HuH-7 (cell line): Measurements from ENCODE around the gene SPATA31C1.
"Not testable (repeated sequence)": the region's sequence is repeated elsewhere in the genome, so short reads cannot be mapped to it uniquely, and the experiment has no call there.

ENCODE experiments used
- DNase-seq: peaks from one replicate; pipeline ENCODE4 v3.0.0; 2011; ENCODE audit warnings: low spot score

The SPATA31C1 gene

GRCh38 chr9:87917662-87918061 lies at the start of gene SPATA31C1:
Gene SPATA31C1, plus strand, starts transcription at chr9:87917962.
- DNase-seq, result not testable (repeated sequence)

- no peak for DNase-seq
Observed at GRCh38 chr9:87868175-87868574, 49.6 kb upstream of the SPATA31C1 start.

GRCh38 chr9:87868635-87869034 lies 49.1 kb upstream of the SPATA31C1 start:
- DNase-seq, result no peak

- no peak for DNase-seq
Observed at GRCh38 chr9:87869082-87869481, 48.7 kb upstream of the SPATA31C1 start.

GRCh38 chr9:87871425-87872078 lies 46.2 kb upstream of the SPATA31C1 start:
- no peak for DNase-seq

- no peak for DNase-seq
Observed at GRCh38 chr9:87872079-87872624, 45.6 kb upstream of the SPATA31C1 start.

DNA sequence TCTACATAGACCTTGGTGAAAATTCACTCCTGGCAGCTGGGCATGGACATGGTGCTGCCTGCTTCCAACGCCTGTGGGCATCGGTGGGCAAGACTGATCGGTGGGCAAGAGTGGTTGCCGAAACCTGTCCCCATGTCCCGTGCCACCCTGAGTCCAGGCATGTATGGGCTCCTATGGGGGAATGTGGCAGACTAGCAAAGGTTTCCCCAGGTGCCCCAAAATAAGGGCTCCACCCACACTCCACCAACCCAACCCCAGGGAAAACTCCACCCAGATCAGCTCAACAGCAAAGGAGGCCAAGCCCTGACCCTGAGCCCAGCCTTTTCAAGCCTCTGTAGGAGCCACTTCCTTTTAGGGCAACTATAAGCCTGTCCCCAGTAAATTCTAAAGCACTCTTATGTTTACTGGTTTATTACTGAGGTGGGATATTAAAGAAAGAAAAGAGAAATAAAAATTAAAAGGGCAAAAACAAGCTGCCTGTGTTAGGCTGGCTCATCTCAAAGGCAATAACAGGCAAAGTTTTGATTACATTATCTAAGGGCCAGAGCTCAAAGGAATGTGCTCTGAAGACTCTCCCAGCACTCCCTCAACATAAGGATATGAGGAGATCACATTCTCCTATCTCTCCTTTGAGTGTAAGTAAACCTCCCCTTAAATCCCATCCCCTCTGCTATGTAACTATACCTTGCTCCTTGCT lies 44.0 kb upstream of the SPATA31C1 start:
- no peak for DNase-seq

DNA sequence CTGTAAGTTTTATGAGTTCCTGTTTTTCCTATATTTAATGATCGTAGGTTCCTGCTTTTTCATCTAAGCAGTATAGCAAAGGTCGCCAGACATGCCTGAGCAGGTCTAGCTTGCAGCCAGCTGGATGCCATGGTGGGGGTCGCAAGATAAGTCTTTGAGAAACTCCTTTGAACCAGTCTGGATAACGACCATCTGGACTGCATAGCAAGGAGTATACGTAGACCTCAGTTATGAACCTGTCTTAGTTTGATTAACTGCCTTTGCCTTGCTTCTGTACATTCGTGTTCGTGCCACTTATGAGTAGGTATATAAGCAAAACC lies 43.5 kb upstream of the SPATA31C1 start:
- DNase-seq, result no peak

DNA sequence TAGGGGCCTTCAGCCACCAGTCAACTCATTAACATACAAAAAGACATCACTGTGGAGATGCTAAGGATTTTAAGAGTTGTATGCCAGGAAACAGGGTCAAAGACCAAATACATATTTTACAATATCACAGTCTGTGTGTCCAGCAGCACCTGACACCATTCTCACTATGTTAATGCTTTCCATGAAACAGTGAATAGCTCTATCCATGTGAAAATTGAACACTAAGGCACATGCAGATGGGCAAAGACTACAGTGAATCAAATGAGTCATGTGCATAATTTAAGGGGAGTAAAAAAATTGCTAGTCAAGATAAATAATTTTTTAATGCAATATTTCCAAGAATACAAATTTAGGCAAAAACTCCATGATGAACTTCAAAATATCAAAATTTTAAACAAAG lies 42.7 kb upstream of the SPATA31C1 start:
- DNase-seq, result no peak

DNA sequence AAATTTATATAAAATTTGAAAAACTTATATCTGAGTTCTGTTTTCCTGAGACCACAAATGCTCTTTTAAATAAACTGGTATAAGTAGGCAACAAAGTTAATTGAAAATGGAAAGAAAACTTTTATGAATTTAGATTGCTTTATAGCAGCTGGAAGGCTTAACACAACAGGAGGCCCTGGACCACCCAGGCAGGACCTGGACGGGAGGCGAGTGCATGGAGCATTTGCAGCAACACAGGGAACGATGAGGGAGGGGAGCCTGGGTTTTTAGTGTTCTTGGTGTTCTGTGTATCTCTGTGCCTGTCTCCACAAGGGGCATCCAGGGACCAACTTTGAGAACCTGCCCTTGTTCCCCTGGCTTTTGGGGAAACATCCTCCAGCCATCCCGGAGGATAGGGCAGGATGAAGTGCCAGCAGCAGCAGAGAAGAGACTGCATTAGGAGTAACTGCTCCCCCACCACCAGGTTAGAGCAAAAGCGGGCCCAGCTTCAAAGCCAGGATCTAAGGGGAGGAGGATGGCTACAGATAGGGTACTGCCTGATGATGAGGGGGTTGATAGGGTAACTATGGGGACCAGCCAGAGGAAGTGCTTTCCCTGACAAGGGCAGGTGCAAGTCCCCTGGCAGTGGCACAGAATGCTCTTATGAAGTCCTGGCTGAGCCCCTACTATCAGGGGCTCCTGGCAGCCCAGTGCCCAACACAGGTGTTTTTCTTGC lies 41.8 kb upstream of the SPATA31C1 start:
- no peak for DNase-seq

GRCh38 chr9:87876708-87877107 lies 41.1 kb upstream of the SPATA31C1 start:
- DNase-seq, result no peak

DNA sequence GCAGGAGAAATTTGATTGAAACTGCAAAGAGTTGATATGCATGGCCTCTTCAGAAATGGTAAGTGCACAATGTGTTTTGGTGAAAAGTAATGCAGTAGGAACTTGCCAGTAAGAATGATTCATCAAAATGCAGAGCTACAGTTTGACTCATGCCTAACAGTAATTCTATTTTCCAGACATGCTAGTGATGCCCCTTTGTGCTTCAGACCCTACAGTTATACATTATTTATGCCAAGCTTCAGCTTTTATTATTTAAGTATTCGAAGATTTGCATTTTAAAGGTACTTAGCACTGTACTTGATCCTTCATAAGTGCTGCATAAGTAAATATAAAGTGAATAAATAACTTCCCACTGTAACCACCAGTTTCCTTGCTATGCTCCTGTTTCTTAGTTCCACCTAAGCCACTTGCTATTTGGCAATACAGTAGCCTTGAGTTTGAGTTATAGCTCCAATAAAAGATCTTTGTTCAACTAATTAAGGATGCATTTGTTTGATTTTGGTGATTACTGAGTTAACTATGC lies 38.7 kb upstream of the SPATA31C1 start:
- DNase-seq, result no peak

GRCh38 chr9:87880116-87880515 lies 37.6 kb upstream of the SPATA31C1 start:
- DNase-seq, result no peak

GRCh38 chr9:87880683-87881082 lies 37.1 kb upstream of the SPATA31C1 start:
- DNase-seq, result no peak

- no peak for DNase-seq
Observed at GRCh38 chr9:87882627-87883026, 35.1 kb upstream of the SPATA31C1 start, which contains the start of gene SPATA31E1. Gene SPATA31E1, plus strand, starts transcription at chr9:87882877. Its CDS starts 15 bp downstream, at chr9:87882892.

DNA sequence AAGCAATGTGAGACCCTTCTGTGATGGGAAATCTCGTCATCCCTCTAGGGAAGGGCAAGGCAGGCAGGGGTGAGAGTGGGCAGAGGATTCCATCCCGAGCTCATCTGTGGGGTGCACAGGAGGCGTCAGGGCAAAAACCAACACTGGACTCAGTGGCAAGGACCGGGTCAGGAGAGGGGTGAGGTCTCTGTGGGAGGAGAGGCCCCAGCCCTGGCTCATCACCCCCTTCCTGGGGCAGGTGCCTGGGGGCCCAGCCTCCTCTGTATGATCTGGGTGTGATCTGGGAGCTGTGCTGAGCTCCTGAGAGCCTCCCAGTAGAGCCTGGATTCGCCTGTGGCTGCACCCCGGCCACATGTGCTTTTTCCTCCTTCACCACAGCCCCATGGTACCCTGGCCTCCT lies 34.5 kb upstream of the SPATA31C1 start:
- DNase-seq, result no peak

GRCh38 chr9:87883990-87884389 lies 33.8 kb upstream of the SPATA31C1 start:
- peak; percentile 57 for DNase-seq

DNA sequence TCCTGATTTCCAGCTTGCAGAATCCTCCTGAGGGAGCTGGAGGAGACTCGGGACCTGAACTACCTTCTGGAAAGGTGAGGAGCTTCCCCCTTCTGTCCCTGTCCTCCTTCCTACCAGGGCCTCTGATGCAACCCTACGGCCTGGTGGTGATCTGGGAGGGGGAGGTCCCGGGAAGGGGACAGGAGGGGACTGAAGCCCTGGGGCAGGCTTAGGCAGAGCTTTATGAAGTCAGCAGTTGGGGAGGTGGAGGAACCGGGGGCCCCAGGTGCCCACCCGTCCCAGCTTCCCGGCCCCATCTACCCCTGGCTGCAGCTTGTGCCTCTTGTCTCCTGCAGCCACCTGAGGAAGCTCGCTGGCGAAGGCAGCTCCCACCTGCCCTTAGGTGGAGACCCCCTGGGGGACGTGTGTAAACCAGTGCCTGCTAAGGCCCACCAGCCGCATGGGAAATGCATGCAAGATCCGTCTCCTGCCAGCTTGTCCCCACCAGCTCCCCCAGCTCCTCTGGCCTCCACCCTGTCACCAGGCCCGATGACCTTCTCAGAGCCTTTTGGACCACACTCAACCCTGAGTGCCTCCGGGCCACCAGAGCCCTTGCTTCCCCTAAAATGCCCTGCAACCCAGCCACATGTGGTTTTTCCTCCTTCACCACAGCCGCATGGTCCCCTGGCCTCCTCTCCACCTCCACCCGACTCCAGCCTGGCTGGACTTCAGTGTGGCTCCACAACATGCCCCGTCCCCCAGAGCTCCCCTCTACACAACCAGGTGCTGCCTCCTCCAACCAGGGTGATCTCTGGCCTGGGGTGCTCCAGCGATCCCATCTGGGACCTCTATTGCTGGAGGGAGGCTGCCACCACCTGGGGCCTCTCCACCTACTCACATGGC lies 32.9 kb upstream of the SPATA31C1 start:
- no peak for DNase-seq

- no peak for DNase-seq
Observed at GRCh38 chr9:87885484-87886189, 32.1 kb upstream of the SPATA31C1 start.

GRCh38 chr9:87886210-87886932 lies 31.4 kb upstream of the SPATA31C1 start:
- no peak for DNase-seq
